Adrenal gland (tissue), 12 donors: ENCODE data around the gene SLC45A3. TPM values are rescaled to one million over a fixed set of nuclear protein-coding genes. Genes with fewer than 3 reads are reported as not detected.

Experiments used
- DNase-seq, 7 donors: peaks; one replicate each; pipeline ENCODE4 v3.0.0-alpha.2; 2019 to 2020
- H3K27ac ChIP-seq, 5 donors: fragments of 200-600 bp; sonication (generic) in 4 of 5; 1 replicate in 3 of 5; 2 replicates in 2 of 5; pipeline versions ENCODE4 v1.5.1 to v1.8.0; 2016 to 2020; ENCODE audit warnings: mild to moderate bottlenecking in 1 of 5
- H3K27me3 ChIP-seq: fragments of 200-600 bp; 2 replicates; pipeline ENCODE4 v1.8.0; 2021
- H3K36me3 ChIP-seq, 2 donors: fragments of 200-600 bp; replicated peaks in 1 of 2; 1 replicate in 1 of 2; 2 replicates in 1 of 2; pipeline versions ENCODE4 v1.5.1 to v1.8.0; 2018 to 2022
- H3K4me1 ChIP-seq, 2 donors: fragments of 200-600 bp; replicated peaks in 1 of 2; 1 replicate in 1 of 2; 2 replicates in 1 of 2; pipeline versions ENCODE4 v1.5.1 to v1.8.0; 2018 to 2021
- H3K4me3 ChIP-seq, 4 donors: fragments of 200-600 bp; sonication (generic) in 3 of 4; one replicate each; pipeline ENCODE4 v1.5.1; 2016 to 2018
- H3K9me3 ChIP-seq, 3 donors: fragments of 200-600 bp; sonication (generic) in 1 of 3; replicated peaks in 1 of 3; 1 replicate in 2 of 3; 2 replicates in 1 of 3; pipeline versions ENCODE4 v1.5.1 to v1.8.0; 2016 to 2021
- CTCF ChIP-seq, 6 experiments: fragments of 450-650 bp in 4 of 6; fragments of 200-600 bp in 2 of 6; sonication (generic) in 1 of 6; IDR thresholded peaks; 1 replicate in 5 of 6; 2 replicates in 1 of 6; pipeline versions ENCODE4 v1.5.1 to v1.8.0; 2016 to 2021; ENCODE audit warnings: antibody characterized with exemption in 6 of 6, mild to moderate bottlenecking in 2 of 6, moderate library complexity in 1 of 6
- POLR2A ChIP-seq, 2 donors: fragments of 450-650 bp; IDR thresholded peaks; one replicate each; pipeline ENCODE4 v1.6.1; 2017; ENCODE audit warnings: antibody characterized with exemption in 2 of 2, mild to moderate bottlenecking in 2 of 2, moderate library complexity in 1 of 2
- WGBS, 4 donors: extraction: QIAGEN DNeasy Blood & Tissue Kit in 2 of 4; methylation state at CpG; one replicate each; pipeline versions ENCODE4 v1.1.5 to v1.1.7; 2013 to 2017; 5-methylcytosine and 5-hydroxymethylcytosine counted together
- intact Hi-C, 2 donors: fragments of 100-400 bp; cut with DNase I; formaldehyde crosslinking; loops; one replicate each; pipeline versions ENCODE4 v1.14.1 to v1.15.0; 2022 to 2023
- polyA plus RNA-seq, 3 donors: library from polyadenylated mRNA; stranded (reverse); fragments of 200-250 nt in 2 of 3; fragments of 350-450 nt in 1 of 3; fragmentation: Illumina TruSeq in 1 of 3; extraction: RNeasy Lipid Tissue Mini Kit (QIAGEN cat#74804) in 1 of 3; gene quantifications; one replicate each; pipeline ENCODE4 v1.2.3, GENCODE V29; 2013 to 2014
- total RNA-seq, 9 donors: library from RNA; depleted of rRNA in 4 of 9; stranded (reverse); fragments of >200 nt in 4 of 9; fragments of 120-200 nt in 1 of 9; fragmentation: NEBNext Ultra II Directional in 1 of 9; extraction: Animal tissue kit (Norgen Biotek cat#: 25700) in 1 of 9; gene quantifications; one replicate each; pipeline versions ENCODE4 v1.1.0 to v1.2.4, GENCODE V29; 2013 to 2023
- donor health status: healthy with polysubstance abuse.
- donor health status: Bipolar disorder and iron deficiency.
- donor health status: DM: yes; HTN: yes; CAD: no.
- donor health status: DM: no; HTN: no; CAD: no.
- donor health status: DM: no; HTN: no; CAD: no.
- donor health status: DM: yes; HTN: yes; CAD: no.

SLC45A3 gene
- total and polyA plus RNA-seq, 12 donors, result 4.7 to 27.9 (median 8.9) TPM

GRCh38 chr1:205689479-205689878 is 9.2 kb upstream of the SLC45A3 start:
- no peak for TF ChIP-seq POLR2A (IDR thresholded peaks at IDR 0.05)
- no peak for TF ChIP-seq CTCF (IDR thresholded peaks at IDR 0.05)
- intact Hi-C loops, result no loop called here
- Histone ChIP-seq H3K36me3 (no peaks in the 10 kb centered on the region), H3K27me3 (no peaks in the 10 kb centered on the region), H3K4me3 (no peak overlapping the region), H3K9me3 (no peaks in the 10 kb centered on the region), H3K27ac (no peak overlapping the region), H3K4me1 (no peaks in the 10 kb centered on the region)
- WGBS, 4 donors, result 90 to 94% (median 94%) methylated on average over 5 of the region's 5 CpGs
- no peak for DNase-seq

DNA sequence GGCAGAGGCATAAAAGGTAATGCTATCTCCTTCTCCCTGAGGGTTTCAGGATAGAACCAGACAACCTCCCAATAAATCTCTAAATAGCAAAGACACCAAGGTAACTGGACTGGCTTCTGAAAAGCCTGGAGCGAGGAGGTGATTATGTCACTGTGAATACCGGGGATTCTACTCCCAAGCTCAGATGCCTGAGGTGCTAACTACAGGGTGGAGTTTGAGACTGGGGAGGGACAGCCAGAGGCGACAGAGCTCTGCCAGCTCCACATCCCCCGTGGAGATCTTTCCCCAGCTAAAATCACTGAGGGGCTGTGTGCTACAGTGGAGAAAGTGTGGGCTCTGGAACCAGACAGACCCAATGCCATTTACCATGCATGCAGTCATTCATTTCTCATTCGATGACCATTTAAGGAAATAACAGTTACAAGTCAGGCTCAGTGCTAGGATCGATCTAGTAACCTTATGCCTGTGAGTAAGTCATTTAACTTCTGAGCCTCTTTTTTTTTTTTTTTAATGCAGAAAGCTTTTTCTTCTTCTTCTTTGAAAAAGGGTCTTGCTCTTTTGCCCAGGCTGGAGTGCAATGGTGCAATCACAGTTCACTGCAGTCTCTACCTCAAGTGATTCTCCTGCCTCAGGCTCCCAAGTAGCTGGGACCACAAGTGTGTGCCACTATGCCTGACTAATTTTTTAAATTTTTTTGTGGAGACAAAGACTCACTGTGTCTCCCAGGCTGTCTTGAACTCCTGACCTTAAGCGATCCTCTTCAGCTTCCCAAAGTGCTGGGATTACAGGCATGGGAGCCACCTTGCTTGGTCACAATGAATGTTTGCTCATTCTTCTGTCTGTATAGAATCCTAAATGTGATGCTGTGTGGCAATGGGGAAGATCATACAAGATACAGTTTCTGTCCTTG is 8.1 kb upstream of the SLC45A3 start:
- Histone ChIP-seq H3K4me1 (no peaks in the 10 kb centered on the region), H3K4me3 (no peak overlapping the region), H3K27ac (no peak overlapping the region), H3K27me3 (no peaks in the 10 kb centered on the region), H3K9me3 (no peaks in the 10 kb centered on the region), H3K36me3 (no peaks in the 10 kb centered on the region)
- no peak for DNase-seq
- TF ChIP-seq POLR2A (IDR thresholded peaks at IDR 0.05), result no peak
- TF ChIP-seq CTCF (IDR thresholded peaks at IDR 0.05), result no peak
- 76 to 81% (median 78%) methylated on average over 7 of the region's 7 CpGs for WGBS, 4 donors
- intact Hi-C loops, result no loop called here

DNA sequence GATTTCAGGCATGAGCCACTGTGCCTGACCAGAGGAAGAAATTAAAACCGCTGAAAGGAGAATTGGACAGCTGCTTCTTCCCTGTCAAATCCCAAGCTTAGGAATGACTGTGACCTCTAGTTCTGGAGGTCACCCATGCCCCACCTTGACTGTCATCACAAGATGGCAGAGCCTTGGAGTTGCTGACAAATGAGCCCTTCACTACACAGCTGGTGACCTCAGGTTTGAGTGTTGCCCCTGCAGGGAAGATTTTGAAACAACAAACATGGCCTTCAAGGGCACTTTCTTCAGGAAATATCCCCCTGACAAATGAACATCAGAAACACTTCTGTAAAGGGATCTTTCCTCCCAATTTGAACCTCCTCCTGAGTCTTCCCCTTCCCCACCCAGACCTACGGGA is 6.9 kb upstream of the SLC45A3 start:
- Histone ChIP-seq H3K27ac (no peak overlapping the region), H3K9me3 (no peaks in the 10 kb centered on the region), H3K4me1 (no peaks in the 10 kb centered on the region), H3K27me3 (no peaks in the 10 kb centered on the region), H3K4me3 (no peak overlapping the region), H3K36me3 (no peaks in the 10 kb centered on the region)
- DNase-seq, result no peak
- TF ChIP-seq CTCF (IDR thresholded peaks at IDR 0.05) (no peak), POLR2A (IDR thresholded peaks at IDR 0.05) (no peak)
- intact Hi-C loops, result no loop called here
- 69 to 95% (median 83%) methylated on average over 2 of the region's 2 CpGs for WGBS, 4 donors

GRCh38 chr1:205681364-205681763 is 1.1 kb upstream of the SLC45A3 start:
- WGBS, 4 donors, result 82 to 95% (median 92%) methylated on average over 3 of the region's 3 CpGs
- peaks cover 16 to 17% of the 10 kb centered on the region in 2 donors for H3K4me1 ChIP-seq
- H3K27me3 ChIP-seq, result no peaks in the 10 kb centered on the region
- no peak for TF ChIP-seq CTCF (IDR thresholded peaks at IDR 0.05)
- no peak for TF ChIP-seq POLR2A (IDR thresholded peaks at IDR 0.05)
- H3K9me3 ChIP-seq, result no peaks in the 10 kb centered on the region
- intact Hi-C loops, result no loop called here
- H3K36me3 ChIP-seq, result no peaks in the 10 kb centered on the region
- no peak for DNase-seq
- no peak overlapping the region for H3K4me3 ChIP-seq
- H3K27ac ChIP-seq, result no peak overlapping the region
